Neural progenitor cell (in vitro differentiated cells): Measurements from ENCODE around the gene TIAM1. TPM values are rescaled to one million over a fixed set of nuclear protein-coding genes. Genes with fewer than 3 reads are reported as not detected.

ENCODE experiments used
- DNase-seq: peaks from one replicate; pipeline ENCODE4 v3.0.0-alpha.2; 2016; ENCODE audit warnings: low spot score
- H2AFZ ChIP-seq: fragments of 200-600 bp; sonication (generic); replicated peaks from 2 replicates; pipeline ENCODE4 v1.6.1; 2016; ENCODE audit warnings: antibody characterized with exemption
- H3F3A ChIP-seq: fragments of 200-600 bp; sonication (generic); 2 replicates; pipeline ENCODE4 v1.6.1; 2016; ENCODE audit warnings: antibody characterized with exemption, low read depth
- H3K27ac ChIP-seq: fragments of 200-600 bp; sonication (generic); 2 replicates; pipeline ENCODE4 v1.5.1; 2016; ENCODE audit warnings: mild to moderate bottlenecking
- H3K27me3 ChIP-seq: fragments of 200-600 bp; sonication (generic); 2 replicates; pipeline ENCODE4 v1.6.1; 2016; ENCODE audit warnings: mild to moderate bottlenecking, moderate library complexity
- H3K36me3 ChIP-seq: fragments of 200-600 bp; sonication (generic); 2 replicates; pipeline ENCODE4 v1.5.1; 2016
- H3K4me1 ChIP-seq: fragments of 200-600 bp; sonication (generic); 2 replicates; pipeline ENCODE4 v1.6.1; 2016; ENCODE audit warnings: mixed run types
- H3K4me2 ChIP-seq: fragments of 200-600 bp; sonication (generic); 2 replicates; pipeline ENCODE4 v1.6.1; 2016
- H3K4me3 ChIP-seq: fragments of 200-600 bp; sonication (generic); 2 replicates; pipeline ENCODE4 v1.5.1; 2016
- H3K79me2 ChIP-seq: fragments of 200-600 bp; sonication (generic); 2 replicates; pipeline ENCODE4 v1.6.1; 2016; ENCODE audit warnings: low read depth
- H3K9ac ChIP-seq: fragments of 200-600 bp; sonication (generic); 2 replicates; pipeline ENCODE4 v1.6.1; 2016
- H3K9me3 ChIP-seq: fragments of 200-600 bp; sonication (generic); 2 replicates; pipeline ENCODE4 v1.5.1; 2016; ENCODE audit warnings: low read depth
- H4K20me1 ChIP-seq: fragments of 200-600 bp; sonication (generic); 2 replicates; pipeline ENCODE4 v1.6.1; 2016; ENCODE audit warnings: low read depth
- H3K27ac Mint-ChIP-seq: 3 replicates; pipeline ENCODE4 v1.8.0; 2021; ENCODE audit warnings: mixed read lengths
- H3K27me3 Mint-ChIP-seq: 2 replicates; pipeline ENCODE4 v1.8.0; 2022; ENCODE audit warnings: low read depth, mild to moderate bottlenecking, inconsistent platforms, moderate library complexity, mixed read lengths; ENCODE audit not compliant: insufficient read depth
- H3K36me3 Mint-ChIP-seq: 3 replicates; pipeline ENCODE4 v1.8.0; 2021; ENCODE audit warnings: mixed read lengths
- H3K4me1 Mint-ChIP-seq: 3 replicates; pipeline ENCODE4 v1.8.0; 2021; ENCODE audit warnings: mixed read lengths
- H3K4me3 Mint-ChIP-seq: 3 replicates; pipeline ENCODE4 v1.8.0; 2021; ENCODE audit warnings: mild to moderate bottlenecking, moderate library complexity, mixed read lengths
- H3K9me3 Mint-ChIP-seq: 3 replicates; pipeline ENCODE4 v1.8.0; 2020; ENCODE audit warnings: mixed read lengths
- EZH2 ChIP-seq: fragments of 200-600 bp; sonication (generic); IDR thresholded peaks from 2 replicates; pipeline ENCODE4 v1.6.1; 2017; ENCODE audit warnings: antibody characterized with exemption, mild to moderate bottlenecking, moderate library complexity
- EZH2phosphoT487 ChIP-seq: fragments of 200-600 bp; sonication (generic); IDR thresholded peaks from 2 replicates; pipeline ENCODE4 v1.6.1; 2017; ENCODE audit warnings: antibody characterized with exemption
- total RNA-seq: library from RNA; depleted of rRNA; stranded (reverse); fragments of >200 nt; gene quantifications from 2 replicates; pipeline ENCODE4 v1.2.3, GENCODE V29; 2015; ENCODE audit warnings: low replicate concordance
- TF ChIP-seq, protein P1 (sequence below): fragments of 200-600 bp; sonication (generic); IDR thresholded peaks from 2 replicates; pipeline ENCODE4 v1.5.1; 2017; ENCODE audit warnings: antibody characterized with exemption, mild to moderate bottlenecking

TIAM1 gene
- total RNA-seq, 1 donor from 2014 or later: 27.2 TPM

- Histone ChIP-seq H3K79me2 (no peaks in the 10 kb centered on the region), H3K4me3 (no peak overlapping the region), H3K4me1 (peaks cover 11% of the 10 kb centered on the region), H3K27me3 (no peaks in the 10 kb centered on the region), H3K27ac (no peak overlapping the region), H3K9me3 (no peaks in the 10 kb centered on the region), H3K9ac (no peak overlapping the region), H4K20me1 (peaks cover 17% of the 10 kb centered on the region), H2AFZ (no peak overlapping the region), H3F3A (peaks cover 15% of the 10 kb centered on the region), H3K36me3 (no peaks in the 10 kb centered on the region), H3K4me2 (no peak overlapping the region)
- H3K27ac Mint-ChIP-seq: no peak overlapping the region
- TF ChIP-seq EZH2phosphoT487: no peak
- no peak for TF ChIP-seq EZH2
- TF ChIP-seq, protein P1, sequence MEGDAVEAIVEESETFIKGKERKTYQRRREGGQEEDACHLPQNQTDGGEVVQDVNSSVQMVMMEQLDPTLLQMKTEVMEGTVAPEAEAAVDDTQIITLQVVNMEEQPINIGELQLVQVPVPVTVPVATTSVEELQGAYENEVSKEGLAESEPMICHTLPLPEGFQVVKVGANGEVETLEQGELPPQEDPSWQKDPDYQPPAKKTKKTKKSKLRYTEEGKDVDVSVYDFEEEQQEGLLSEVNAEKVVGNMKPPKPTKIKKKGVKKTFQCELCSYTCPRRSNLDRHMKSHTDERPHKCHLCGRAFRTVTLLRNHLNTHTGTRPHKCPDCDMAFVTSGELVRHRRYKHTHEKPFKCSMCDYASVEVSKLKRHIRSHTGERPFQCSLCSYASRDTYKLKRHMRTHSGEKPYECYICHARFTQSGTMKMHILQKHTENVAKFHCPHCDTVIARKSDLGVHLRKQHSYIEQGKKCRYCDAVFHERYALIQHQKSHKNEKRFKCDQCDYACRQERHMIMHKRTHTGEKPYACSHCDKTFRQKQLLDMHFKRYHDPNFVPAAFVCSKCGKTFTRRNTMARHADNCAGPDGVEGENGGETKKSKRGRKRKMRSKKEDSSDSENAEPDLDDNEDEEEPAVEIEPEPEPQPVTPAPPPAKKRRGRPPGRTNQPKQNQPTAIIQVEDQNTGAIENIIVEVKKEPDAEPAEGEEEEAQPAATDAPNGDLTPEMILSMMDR: no peak
- DNase-seq: no peak
- H3K4me3 Mint-ChIP-seq: no peak overlapping the region
- H3K9me3 Mint-ChIP-seq: no peaks in the 10 kb centered on the region
- peaks cover 44% of the 10 kb centered on the region for H3K36me3 Mint-ChIP-seq
- peaks cover 15% of the 10 kb centered on the region for H3K4me1 Mint-ChIP-seq
- H3K27me3 Mint-ChIP-seq: no peaks in the 10 kb centered on the region
These were observed 118.3 kb downstream of the TIAM1 start for GRCh38 chr21:31225713-31226112.

- H3K9me3 Mint-ChIP-seq: no peaks in the 10 kb centered on the region
- no peaks in the 10 kb centered on the region for H3K79me2 ChIP-seq
- H3K27ac Mint-ChIP-seq: no peak overlapping the region
- no peak overlapping the region for H3K4me3 ChIP-seq
- H3K36me3 Mint-ChIP-seq: peaks cover 39% of the 10 kb centered on the region
- TF ChIP-seq EZH2phosphoT487: no peak
- TF ChIP-seq EZH2: no peak
- TF ChIP-seq, protein P1: no peak
- peaks cover 41% of the 10 kb centered on the region for H4K20me1 ChIP-seq
- H3K9ac ChIP-seq: no peak overlapping the region
- no peaks in the 10 kb centered on the region for H3K9me3 ChIP-seq
- peaks cover 27% of the 10 kb centered on the region for H3K4me1 Mint-ChIP-seq
- H3K4me1 ChIP-seq: peaks cover 28% of the 10 kb centered on the region
- no peak overlapping the region for H3K27ac ChIP-seq
- peaks cover 5% of the 10 kb centered on the region for H3K27me3 ChIP-seq
- H2AFZ ChIP-seq: no peak overlapping the region
- no peak for DNase-seq
- H3K36me3 ChIP-seq: no peaks in the 10 kb centered on the region
- H3K4me2 ChIP-seq: no peak overlapping the region
- H3K4me3 Mint-ChIP-seq: no peak overlapping the region
- H3F3A ChIP-seq: peaks cover 19% of the 10 kb centered on the region
- no peaks in the 10 kb centered on the region for H3K27me3 Mint-ChIP-seq
These were observed 121.9 kb downstream of the TIAM1 start for GRCh38 chr21:31222142-31222541.

DNA sequence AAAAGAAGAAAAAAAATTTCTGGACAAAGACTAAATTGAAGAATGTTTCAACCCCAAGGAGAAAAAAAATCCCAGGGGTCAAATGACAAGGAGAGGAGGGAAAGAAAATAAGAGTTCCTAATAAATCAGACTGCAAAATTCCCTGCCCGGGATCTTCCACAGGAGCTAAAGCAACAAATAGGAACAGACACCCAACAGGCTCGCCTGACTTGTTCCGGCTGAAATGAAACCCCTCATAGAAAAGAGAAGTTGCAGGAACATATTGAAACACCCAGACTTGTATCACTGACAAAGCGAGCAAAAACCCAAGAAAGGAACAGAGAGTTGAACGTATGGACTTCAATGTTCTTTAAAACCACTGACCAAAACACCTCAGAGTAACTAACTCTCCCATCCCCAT, 123.0 kb downstream of the TIAM1 start:
- no peaks in the 10 kb centered on the region for H3K27me3 Mint-ChIP-seq

More for the DNA sequence above, 123.0 kb downstream of the TIAM1 start:
- H3K27me3 ChIP-seq: peaks cover 5% of the 10 kb centered on the region
- no peak overlapping the region for H3K9ac ChIP-seq
- peaks cover 41% of the 10 kb centered on the region for H4K20me1 ChIP-seq
- Mint-ChIP-seq H3K36me3 (peaks cover 40% of the 10 kb centered on the region), H3K27ac (no peak overlapping the region), H3K4me3 (no peak overlapping the region), H3K4me1 (peaks cover 27% of the 10 kb centered on the region), H3K9me3 (no peaks in the 10 kb centered on the region)
- H3K9me3 ChIP-seq: no peaks in the 10 kb centered on the region
- H3K4me2 ChIP-seq: peak overlapping the region; percentile 4
- H2AFZ ChIP-seq: no peak overlapping the region
- peaks cover 19% of the 10 kb centered on the region for H3F3A ChIP-seq
- H3K36me3 ChIP-seq: no peaks in the 10 kb centered on the region
- H3K27ac ChIP-seq: no peak overlapping the region
- peaks cover 28% of the 10 kb centered on the region for H3K4me1 ChIP-seq
- no peaks in the 10 kb centered on the region for H3K79me2 ChIP-seq
- TF ChIP-seq, protein P1: no peak
- no peak for DNase-seq
- no peak overlapping the region for H3K4me3 ChIP-seq
